ENCODE data around the gene HRH4.

DNA sequence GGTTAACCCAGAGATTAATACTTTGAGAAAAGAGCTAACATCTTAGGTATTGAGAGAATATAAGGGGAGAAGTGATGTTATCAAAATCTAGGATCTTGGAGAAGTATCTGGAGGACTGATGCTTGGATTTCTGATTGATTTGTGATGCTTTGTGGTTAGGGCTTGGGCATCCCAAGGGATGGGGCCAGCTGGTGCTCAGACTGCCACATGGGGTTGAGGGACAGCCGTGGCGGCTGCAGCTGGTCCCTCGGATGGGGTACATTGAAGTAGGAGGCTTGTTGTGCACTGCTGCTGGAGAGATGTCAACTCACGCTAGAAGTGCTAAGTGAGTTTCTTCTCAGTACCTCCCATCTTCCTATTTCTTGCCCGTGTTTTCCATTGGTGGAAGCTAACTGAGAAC lies 22.4 kb downstream of the HRH4 start:
- TF ChIP-seq CREM (IDR thresholded peaks at IDR 0.05; ENCODE audit: low read depth) (no peak), EED (IDR thresholded peaks at IDR 0.05; ENCODE audit: low read depth) (no peak), RAD21 (IDR thresholded peaks at IDR 0.05; ENCODE audit: insufficient read depth, low read depth, low read length) (no peak), ZBTB33 (IDR thresholded peaks at IDR 0.05) (no peak), ESRRA (IDR thresholded peaks at IDR 0.05; ENCODE audit: low read length) (no peak), NFYB (IDR thresholded peaks at IDR 0.05; ENCODE audit: insufficient read depth, low read depth, low read length) (no peak), EP300 (IDR thresholded peaks at IDR 0.05; ENCODE audit: borderline replicate concordance in 1 of 2, control insufficient read depth in 1 of 2, low read depth in 2 of 2, low read length in 2 of 2) (no peak), SUZ12 (IDR thresholded peaks at IDR 0.05; ENCODE audit: unreplicated experiment) (no peak), CBX3 (IDR thresholded peaks at IDR 0.05; ENCODE audit: borderline replicate concordance, low read depth) (no peak), NRF1 (conservative IDR thresholded peaks at IDR 0.05; ENCODE audit: low read depth, low read length) (no peak), POLR2AphosphoS2 (IDR thresholded peaks at IDR 0.05; ENCODE audit: low read depth, low read length) (no peak), CREB1 (IDR thresholded peaks at IDR 0.05; ENCODE audit: low read depth) (no peak)
- TF ChIP-seq, protein P1, sequence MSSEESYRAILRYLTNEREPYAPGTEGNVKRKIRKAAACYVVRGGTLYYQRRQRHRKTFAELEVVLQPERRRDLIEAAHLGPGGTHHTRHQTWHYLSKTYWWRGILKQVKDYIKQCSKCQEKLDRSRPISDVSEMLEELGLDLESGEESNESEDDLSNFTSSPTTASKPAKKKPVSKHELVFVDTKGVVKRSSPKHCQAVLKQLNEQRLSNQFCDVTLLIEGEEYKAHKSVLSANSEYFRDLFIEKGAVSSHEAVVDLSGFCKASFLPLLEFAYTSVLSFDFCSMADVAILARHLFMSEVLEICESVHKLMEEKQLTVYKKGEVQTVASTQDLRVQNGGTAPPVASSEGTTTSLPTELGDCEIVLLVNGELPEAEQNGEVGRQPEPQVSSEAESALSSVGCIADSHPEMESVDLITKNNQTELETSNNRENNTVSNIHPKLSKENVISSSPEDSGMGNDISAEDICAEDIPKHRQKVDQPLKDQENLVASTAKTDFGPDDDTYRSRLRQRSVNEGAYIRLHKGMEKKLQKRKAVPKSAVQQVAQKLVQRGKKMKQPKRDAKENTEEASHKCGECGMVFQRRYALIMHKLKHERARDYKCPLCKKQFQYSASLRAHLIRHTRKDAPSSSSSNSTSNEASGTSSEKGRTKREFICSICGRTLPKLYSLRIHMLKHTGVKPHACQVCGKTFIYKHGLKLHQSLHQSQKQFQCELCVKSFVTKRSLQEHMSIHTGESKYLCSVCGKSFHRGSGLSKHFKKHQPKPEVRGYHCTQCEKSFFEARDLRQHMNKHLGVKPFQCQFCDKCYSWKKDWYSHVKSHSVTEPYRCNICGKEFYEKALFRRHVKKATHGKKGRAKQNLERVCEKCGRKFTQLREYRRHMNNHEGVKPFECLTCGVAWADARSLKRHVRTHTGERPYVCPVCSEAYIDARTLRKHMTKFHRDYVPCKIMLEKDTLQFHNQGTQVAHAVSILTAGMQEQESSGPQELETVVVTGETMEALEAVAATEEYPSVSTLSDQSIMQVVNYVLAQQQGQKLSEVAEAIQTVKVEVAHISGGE (CRISPR knock-in tag; IDR thresholded peaks at IDR 0.05): no peak
- TF ChIP-seq, protein P2, sequence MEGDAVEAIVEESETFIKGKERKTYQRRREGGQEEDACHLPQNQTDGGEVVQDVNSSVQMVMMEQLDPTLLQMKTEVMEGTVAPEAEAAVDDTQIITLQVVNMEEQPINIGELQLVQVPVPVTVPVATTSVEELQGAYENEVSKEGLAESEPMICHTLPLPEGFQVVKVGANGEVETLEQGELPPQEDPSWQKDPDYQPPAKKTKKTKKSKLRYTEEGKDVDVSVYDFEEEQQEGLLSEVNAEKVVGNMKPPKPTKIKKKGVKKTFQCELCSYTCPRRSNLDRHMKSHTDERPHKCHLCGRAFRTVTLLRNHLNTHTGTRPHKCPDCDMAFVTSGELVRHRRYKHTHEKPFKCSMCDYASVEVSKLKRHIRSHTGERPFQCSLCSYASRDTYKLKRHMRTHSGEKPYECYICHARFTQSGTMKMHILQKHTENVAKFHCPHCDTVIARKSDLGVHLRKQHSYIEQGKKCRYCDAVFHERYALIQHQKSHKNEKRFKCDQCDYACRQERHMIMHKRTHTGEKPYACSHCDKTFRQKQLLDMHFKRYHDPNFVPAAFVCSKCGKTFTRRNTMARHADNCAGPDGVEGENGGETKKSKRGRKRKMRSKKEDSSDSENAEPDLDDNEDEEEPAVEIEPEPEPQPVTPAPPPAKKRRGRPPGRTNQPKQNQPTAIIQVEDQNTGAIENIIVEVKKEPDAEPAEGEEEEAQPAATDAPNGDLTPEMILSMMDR (IDR thresholded peaks at IDR 0.05 in 2 of 3, conservative IDR thresholded peaks at IDR 0.05 in 1 of 3; ENCODE audit: control insufficient read depth in 2 of 3, extremely low read depth in 1 of 3, insufficient read depth in 1 of 3, low read depth in 3 of 3, low read length in 3 of 3): no peak

Data from GM12878 (cell line).